B cell (primary cell): Measurements from ENCODE around the gene OR2M5. TPM values are rescaled to one million over a fixed set of nuclear protein-coding genes. Genes with fewer than 3 reads are reported as not detected.

ENCODE experiments used
- ATAC-seq: fragments of 200-7000 bp; cut with Tn5 transposase; one replicate; pipeline ENCODE4 v1.10.0; 2021; ENCODE audit warnings: low read depth, mild to moderate bottlenecking, moderate number of reproducible peaks, moderate library complexity
- CTCF ChIA-PET: fragments of 350-600 bp; sonication (Branson Sonifier 250); formaldehyde crosslinking; loops from one replicate; lab custom pipeline; 2021; ENCODE audit warnings: antibody characterized with exemption, inconsistent platforms; lab: Charles Lee
- POLR2A ChIA-PET: fragments of 350-600 bp; sonication (Branson Sonifier 250); formaldehyde crosslinking; loops from one replicate; lab custom pipeline; 2021; ENCODE audit warnings: antibody characterized with exemption; lab: Charles Lee
- DNase-seq: peaks from one replicate; pipeline ENCODE4 v3.0.0; 2013
- H2AFZ ChIP-seq: 2 replicates; pipeline ENCODE4 v1.6.1; 2012; ENCODE audit warnings: mild to moderate bottlenecking, low read depth, low read length; ENCODE audit not compliant: insufficient read depth, poor library complexity, severe bottlenecking
- H3K27ac ChIP-seq, 2 donors: 1 replicate in 1 of 2; 2 replicates in 1 of 2; pipeline ENCODE4 v1.5.1; 2012 to 2013; ENCODE audit warnings: low read length in 2 of 2, mild to moderate bottlenecking in 2 of 2, moderate library complexity in 1 of 2
- H3K27me3 ChIP-seq, 4 experiments: fragments of 200-600 bp in 1 of 4; sonication (generic) in 1 of 4; replicated peaks in 1 of 4; 1 replicate in 2 of 4; 2 replicates in 2 of 4; pipeline versions ENCODE4 v1.6.1 to v1.7.0; 2013 to 2016; ENCODE audit warnings: low read length in 3 of 4, mild to moderate bottlenecking in 2 of 4, mixed read lengths in 1 of 4, moderate library complexity in 1 of 4; ENCODE audit not compliant: insufficient read depth in 4 of 4, control insufficient read depth in 3 of 4; ENCODE audit errors: control extremely low read depth in 1 of 4
- H3K36me3 ChIP-seq, 2 experiments: replicated peaks in 1 of 2; 1 replicate in 1 of 2; 2 replicates in 1 of 2; pipeline versions ENCODE4 v1.6.1 to v1.7.1; 2013; ENCODE audit warnings: low read length in 1 of 2; ENCODE audit not compliant: insufficient read depth in 2 of 2, control insufficient read depth in 1 of 2; ENCODE audit errors: control extremely low read depth in 1 of 2, extremely low read depth in 1 of 2
- H3K4me1 ChIP-seq, 2 donors: fragments of 200-600 bp in 1 of 2; sonication (generic) in 1 of 2; 1 replicate in 1 of 2; 2 replicates in 1 of 2; pipeline versions ENCODE4 v1.5.1 to v1.6.1; 2013 to 2017; ENCODE audit warnings: low read length in 2 of 2; ENCODE audit not compliant: control insufficient read depth in 2 of 2, insufficient read depth in 2 of 2
- H3K4me2 ChIP-seq: replicated peaks from 2 replicates; pipeline ENCODE3; 2012; ENCODE audit warnings: mild to moderate bottlenecking, low read depth, low read length; ENCODE audit not compliant: poor library complexity, severe bottlenecking
- H3K4me3 ChIP-seq, 5 experiments: fragments of 200-600 bp in 1 of 5; sonication (generic) in 1 of 5; 1 replicate in 3 of 5; 2 replicates in 2 of 5; pipeline versions ENCODE4 v1.5.1 to v1.7.0; 2011 to 2016; ENCODE audit warnings: low read length in 4 of 5, mild to moderate bottlenecking in 4 of 5, low read depth in 2 of 5, control low read depth in 1 of 5, moderate library complexity in 1 of 5; ENCODE audit not compliant: insufficient read depth in 1 of 5; ENCODE audit errors: control extremely low read depth in 1 of 5, extremely low read depth in 1 of 5
- H3K79me2 ChIP-seq: fragments of 200-600 bp; sonication (generic); one replicate; pipeline ENCODE4 v1.6.0; 2016; ENCODE audit warnings: low read length; ENCODE audit not compliant: control insufficient read depth, insufficient read depth
- H3K9ac ChIP-seq: fragments of 200-600 bp; sonication (generic); 2 replicates; pipeline ENCODE4 v1.6.1; 2017; ENCODE audit warnings: mild to moderate bottlenecking, low read length, moderate library complexity
- H3K9me3 ChIP-seq, 3 donors: one replicate each; pipeline versions ENCODE4 v1.6.1 to v1.7.1; 2013; ENCODE audit warnings: low read length in 2 of 3; ENCODE audit not compliant: control insufficient read depth in 2 of 3, insufficient read depth in 1 of 3; ENCODE audit errors: control extremely low read depth in 1 of 3
- H4K20me1 ChIP-seq: 2 replicates; pipeline ENCODE4 v1.6.0; 2012; ENCODE audit warnings: mild to moderate bottlenecking, low read length; ENCODE audit not compliant: insufficient read depth, control insufficient read depth, poor library complexity, severe bottlenecking
- H3K27ac Mint-ChIP-seq: one replicate; pipeline ENCODE4 v1.8.0; 2021; ENCODE audit warnings: mixed read lengths
- H3K27me3 Mint-ChIP-seq: one replicate; pipeline ENCODE4 v1.8.0; 2021; ENCODE audit warnings: mixed read lengths
- H3K4me1 Mint-ChIP-seq: one replicate; pipeline ENCODE4 v1.8.0; 2021; ENCODE audit warnings: mixed read lengths
- H3K4me3 Mint-ChIP-seq: one replicate; pipeline ENCODE4 v1.8.0; 2021; ENCODE audit warnings: mixed read lengths
- H3K9me3 Mint-ChIP-seq: one replicate; pipeline ENCODE4 v1.8.0; 2022; ENCODE audit warnings: mixed read lengths; ENCODE audit not compliant: insufficient read depth
- CTCF ChIP-seq: fragments of 200-600 bp; IDR thresholded peaks from one replicate; pipeline ENCODE4 v1.8.0; 2022; ENCODE audit warnings: antibody characterized with exemption, mild to moderate bottlenecking
- EZH2 ChIP-seq: IDR thresholded peaks from 2 replicates; pipeline ENCODE4 v1.6.1; 2012; ENCODE audit warnings: borderline replicate concordance, low read depth, mild to moderate bottlenecking, moderate library complexity, low read length; ENCODE audit not compliant: insufficient read depth, poor library complexity, severe bottlenecking
- WGBS: methylation state at CpG from one replicate; pipeline ENCODE4 v1.1.5; 2013; ENCODE audit warnings: missing lambda C conversion rate; ENCODE audit not compliant: insufficient coverage; 5-methylcytosine and 5-hydroxymethylcytosine counted together
- intact Hi-C: fragments of 100-400 bp; cut with micrococcal nuclease; formaldehyde crosslinking; loops from one replicate; pipeline ENCODE4 v1.10.0; 2022
- polyA plus RNA-seq: library from polyadenylated mRNA; depleted of rRNA; stranded (reverse); fragments of >200 nt; gene quantifications from 2 replicates; pipeline ENCODE4 v1.2.3, GENCODE V29; 2012
- total RNA-seq, 2 donors: library from RNA; stranded (reverse); fragments of 120-200 nt in 1 of 2; gene quantifications; 1 replicate in 1 of 2; 2 replicates in 1 of 2; pipeline versions ENCODE4 v1.2.3 to v1.2.4, GENCODE V29; 2013 to 2022

The OR2M5 gene
- total and polyA plus RNA-seq, 2 donors (not counting 1 experiment from before 2014, with no cell fraction given): not detected

- Histone ChIP-seq H3K9me3 (peaks cover 0 to 23% (median 18%) of the 10 kb centered on the region in 3 donors), H3K9ac (no peak overlapping the region), H3K4me2 (no peak overlapping the region), H3K4me1 (no peaks in the 10 kb centered on the region), H3K27ac (no peak overlapping the region), H2AFZ (no peak overlapping the region), H3K27me3 (no peaks in the 10 kb centered on the region), H4K20me1 (no peaks in the 10 kb centered on the region), H3K79me2 (no peaks in the 10 kb centered on the region), H3K36me3 (no peaks in the 10 kb centered on the region), H3K4me3 (no peak overlapping the region)
- WGBS: 87% methylated on average over 6 of the region's 7 CpGs
- CTCF ChIA-PET: no interaction called here
- ATAC-seq (no peak), DNase-seq (no peak)
- no peak for TF ChIP-seq CTCF
- no peak for TF ChIP-seq EZH2
- Mint-ChIP-seq H3K27me3 (no peaks in the 10 kb centered on the region), H3K4me3 (no peak overlapping the region), H3K4me1 (no peaks in the 10 kb centered on the region), H3K9me3 (peaks cover 8% of the 10 kb centered on the region), H3K27ac (no peak overlapping the region)
- POLR2A ChIA-PET: no interaction called here
- intact Hi-C loops: no loop called here
Measured at GRCh38 chr1:248114890-248115289, 30.1 kb upstream of the OR2M5 start.

- no peak overlapping the region for H3K27ac Mint-ChIP-seq
- peaks cover 0 to 3% (median 0%) of the 10 kb centered on the region in 4 experiments for H3K27me3 ChIP-seq
- no peak overlapping the region for H3K4me3 Mint-ChIP-seq
- peaks cover 0 to 14% (median 3%) of the 10 kb centered on the region in 3 donors for H3K9me3 ChIP-seq
- peaks cover 6% of the 10 kb centered on the region for H3K9me3 Mint-ChIP-seq
- no peaks in the 10 kb centered on the region for H4K20me1 ChIP-seq
- ATAC-seq (no peak), DNase-seq (no peak)
- no peaks in the 10 kb centered on the region for H3K36me3 ChIP-seq
- no peak overlapping the region for H2AFZ ChIP-seq
- H3K79me2 ChIP-seq: no peaks in the 10 kb centered on the region
- H3K4me3 ChIP-seq: no peak overlapping the region
- intact Hi-C loops: no loop called here
- H3K27ac ChIP-seq: no peak overlapping the region
- H3K4me2 ChIP-seq: no peak overlapping the region
- POLR2A ChIA-PET: no interaction called here
- TF ChIP-seq EZH2 (no peak), CTCF (no peak)
- no peaks in the 10 kb centered on the region for H3K4me1 ChIP-seq
- CTCF ChIA-PET: no interaction called here
- no peak overlapping the region for H3K9ac ChIP-seq
- no peaks in the 10 kb centered on the region for H3K27me3 Mint-ChIP-seq
- WGBS: 93% methylated on average over 5 of the region's 5 CpGs
- no peaks in the 10 kb centered on the region for H3K4me1 Mint-ChIP-seq
Measured at GRCh38 chr1:248127653-248128052, 17.3 kb upstream of the OR2M5 start.
